Activated CD4-positive, alpha-beta memory T cell treated with anti-CD3 and anti-CD28 coated beads for 36 hours (primary cell): ENCODE measurements around the gene GSG1L. TPM values are rescaled to one million over a fixed set of nuclear protein-coding genes. Genes with fewer than 3 reads are reported as not detected.
A peak's percentile ranks its signal among the peaks of the same experiment; 100 is the strongest.

Experiments
- CTCF ChIA-PET: fragments of 350-600 bp; sonication (Branson Sonifier 250); formaldehyde crosslinking; loops from one replicate; lab custom pipeline; 2021; ENCODE audit warnings: antibody characterized with exemption, inconsistent platforms; lab: Charles Lee
- POLR2A ChIA-PET: fragments of 350-600 bp; sonication (Branson Sonifier 250); formaldehyde crosslinking; loops from one replicate; lab custom pipeline; 2021; ENCODE audit warnings: antibody characterized with exemption; lab: Charles Lee
- DNase-seq: peaks from one replicate; pipeline ENCODE4 v3.0.0-alpha.2; 2020
- H3K27ac Mint-ChIP-seq: one replicate; pipeline ENCODE4 v1.8.0; 2021; ENCODE audit warnings: mixed read lengths
- H3K27me3 Mint-ChIP-seq: one replicate; pipeline ENCODE4 v1.8.0; 2021; ENCODE audit warnings: mixed read lengths
- H3K36me3 Mint-ChIP-seq: one replicate; pipeline ENCODE4 v1.8.0; 2021; ENCODE audit warnings: mixed read lengths
- H3K4me1 Mint-ChIP-seq: one replicate; pipeline ENCODE4 v1.8.0; 2021; ENCODE audit warnings: low read depth, mixed read lengths
- H3K4me3 Mint-ChIP-seq: one replicate; pipeline ENCODE4 v1.8.0; 2021; ENCODE audit warnings: mild to moderate bottlenecking, mixed read lengths
- H3K9me3 Mint-ChIP-seq: one replicate; pipeline ENCODE4 v1.8.0; 2021; ENCODE audit warnings: mixed read lengths
- intact Hi-C: fragments of 100-400 bp; cut with micrococcal nuclease; formaldehyde crosslinking; loops from one replicate; pipeline ENCODE4 v1.15.1; 2023
- total RNA-seq, 2 experiments: library from RNA; stranded (reverse); gene quantifications; one replicate each; pipeline ENCODE4 v1.2.3, GENCODE V29; 2021

The GSG1L gene
- under 1 TPM; 0.26 to 0.44 TPM for total RNA-seq

- ChIA-PET POLR2A (no interaction called here), CTCF (interaction anchor here (1.0 kb wide), 1 partner anchor 91 kb away, joined by 4 read pairs; no protein-coding TSS in a partner anchor)
- Mint-ChIP-seq H3K27ac (no peak within 1 kb of the TSS), H3K27me3 (peaks cover 37% of the 10 kb centered on the region), H3K4me1 (peaks cover 4% of the 10 kb centered on the region), H3K36me3 (no peaks in the 10 kb centered on the region), H3K9me3 (no peaks in the 10 kb centered on the region), H3K4me3 (no peak within 1 kb of the TSS)
- intact Hi-C loops, result no loop called here
- DNase-seq, result no peak
Observed at GRCh38 chr16:28063591-28064061, at the start of gene GSG1L. Gene GSG1L, minus strand, starts transcription at chr16:28063714. Its CDS starts 290 bp downstream, at chr16:28063424.

DNA sequence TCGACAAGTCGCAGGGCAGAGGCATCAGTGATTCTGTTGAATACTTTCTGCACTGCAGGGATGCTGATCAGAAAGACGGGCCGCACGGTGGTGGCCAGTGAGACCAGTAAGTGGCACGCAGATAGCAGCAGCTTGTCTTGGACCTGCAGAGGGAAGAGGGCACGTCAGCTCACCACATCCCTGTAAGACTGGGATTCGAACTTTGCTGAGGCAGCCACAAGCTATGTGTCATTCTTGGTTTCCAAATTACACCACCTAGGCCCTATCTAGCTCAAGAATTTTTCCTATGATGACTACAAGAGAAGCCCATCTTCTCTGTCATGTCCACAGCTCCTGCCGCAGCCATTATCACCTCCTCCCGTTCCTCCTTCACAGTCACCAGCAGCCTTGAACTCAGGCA, 49.4 kb upstream of the GSG1L start:
- POLR2A ChIA-PET, result interaction anchor here (1.0 to 1.1 kb wide), 3 partner anchors 12 to 105 kb away, joined by 3 read pairs; no protein-coding TSS in a partner anchor
- H3K9me3 Mint-ChIP-seq, result no peaks in the 10 kb centered on the region
- DNase-seq, result peak; percentile 67
- no peaks in the 10 kb centered on the region for H3K27me3 Mint-ChIP-seq
- intact Hi-C loops, result no loop called here
- H3K36me3 Mint-ChIP-seq, result peaks cover 53% of the 10 kb centered on the region
- CTCF ChIA-PET, result interaction anchor here (1.0 to 1.5 kb wide), 3 partner anchors 24 to 105 kb away, joined by 3 to 11 read pairs (median 5); no protein-coding TSS in a partner anchor
- no peak overlapping the region for H3K4me3 Mint-ChIP-seq
- H3K4me1 Mint-ChIP-seq, result peaks cover 18% of the 10 kb centered on the region
- H3K27ac Mint-ChIP-seq, result peak overlapping the region; percentile 59

- peaks cover 16% of the 10 kb centered on the region for H3K4me1 Mint-ChIP-seq
- ChIA-PET POLR2A (no interaction called here), CTCF (no interaction called here)
- no peaks in the 10 kb centered on the region for H3K27me3 Mint-ChIP-seq
- intact Hi-C loops, result no loop called here
- no peak for DNase-seq
- no peak overlapping the region for H3K27ac Mint-ChIP-seq
- no peak overlapping the region for H3K4me3 Mint-ChIP-seq
- H3K36me3 Mint-ChIP-seq, result peaks cover 55% of the 10 kb centered on the region
- H3K9me3 Mint-ChIP-seq, result no peaks in the 10 kb centered on the region
Observed at GRCh38 chr16:28110977-28111376, 47.5 kb upstream of the GSG1L start.

GRCh38 chr16:28110479-28110878, 47.0 kb upstream of the GSG1L start:
- ChIA-PET POLR2A (no interaction called here), CTCF (no interaction called here)
- Mint-ChIP-seq H3K4me3 (no peak overlapping the region), H3K27me3 (no peaks in the 10 kb centered on the region), H3K27ac (peak overlapping the region; percentile 19), H3K9me3 (no peaks in the 10 kb centered on the region), H3K4me1 (peaks cover 16% of the 10 kb centered on the region), H3K36me3 (peaks cover 55% of the 10 kb centered on the region)
- intact Hi-C loops, result no loop called here
- no peak for DNase-seq

DNA sequence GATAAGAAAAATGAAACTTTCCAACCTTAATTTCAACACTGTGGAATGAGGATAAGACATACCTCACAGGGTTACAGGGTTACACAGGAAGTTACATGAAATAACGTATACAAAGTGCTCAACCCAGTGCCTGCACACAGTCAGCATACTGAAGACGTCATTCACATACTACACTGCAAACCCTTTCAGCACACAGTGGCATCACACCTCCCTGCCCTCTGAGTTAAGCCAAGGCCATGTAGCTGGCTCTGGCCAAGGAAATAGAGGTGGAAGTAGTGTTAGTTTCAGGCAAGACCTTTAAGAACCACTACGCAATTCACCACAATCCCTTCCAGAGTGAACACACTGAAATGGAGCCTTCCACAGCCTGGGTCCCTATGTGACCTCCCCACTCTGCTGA, 46.6 kb upstream of the GSG1L start:
- POLR2A ChIA-PET, result no interaction called here
- peak overlapping the region; percentile 19 for H3K27ac Mint-ChIP-seq
- H3K27me3 Mint-ChIP-seq, result no peaks in the 10 kb centered on the region
- DNase-seq, result no peak
- no peak overlapping the region for H3K4me3 Mint-ChIP-seq
- peaks cover 55% of the 10 kb centered on the region for H3K36me3 Mint-ChIP-seq
- intact Hi-C loops, result no loop called here
- H3K4me1 Mint-ChIP-seq, result peaks cover 16% of the 10 kb centered on the region
- H3K9me3 Mint-ChIP-seq, result no peaks in the 10 kb centered on the region
- CTCF ChIA-PET, result interaction anchor here (0.7 kb wide), 1 partner anchor 106 kb away, joined by 3 read pairs; no protein-coding TSS in a partner anchor

DNA sequence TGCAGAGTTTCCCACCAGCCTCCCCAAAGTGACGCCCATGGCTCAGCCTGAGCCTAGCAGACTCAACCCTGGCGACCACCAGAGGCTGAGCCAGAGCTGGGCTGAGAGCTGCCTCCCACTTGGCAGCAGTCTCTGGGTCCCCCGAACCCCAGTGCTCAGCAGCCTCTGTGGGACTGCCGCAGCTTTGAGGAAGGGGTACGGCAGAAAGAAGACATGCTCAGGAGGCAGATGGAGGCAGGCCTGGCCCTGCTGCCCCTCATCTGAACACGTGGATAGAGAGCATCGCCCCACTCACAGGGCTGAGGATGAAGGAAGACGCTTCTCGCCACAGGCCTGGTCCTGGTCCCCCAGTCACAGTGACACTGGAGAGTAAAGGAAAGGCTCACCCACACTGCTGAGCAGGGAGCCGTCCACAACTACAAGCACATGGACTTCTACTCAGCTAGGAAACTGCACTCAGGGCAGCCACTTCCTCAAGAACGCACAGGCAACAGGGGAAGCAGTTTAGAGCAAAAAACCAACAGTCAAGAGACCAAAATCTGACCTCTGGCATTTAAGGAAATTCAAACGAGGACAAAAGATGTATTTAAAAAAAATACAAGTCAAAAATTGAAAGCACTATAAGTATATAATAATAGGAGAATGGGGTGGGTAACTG, 45.2 kb upstream of the GSG1L start:
- ChIA-PET POLR2A (no interaction called here), CTCF (interaction anchor here (1.3 kb wide), 1 partner anchor 109 kb away, joined by 3 read pairs; no protein-coding TSS in a partner anchor)
- no peak for DNase-seq
- peaks cover 16% of the 10 kb centered on the region for H3K4me1 Mint-ChIP-seq
- no peak overlapping the region for H3K27ac Mint-ChIP-seq
- intact Hi-C loops, result no loop called here
- no peaks in the 10 kb centered on the region for H3K9me3 Mint-ChIP-seq
- peaks cover 62% of the 10 kb centered on the region for H3K36me3 Mint-ChIP-seq
- H3K27me3 Mint-ChIP-seq, result no peaks in the 10 kb centered on the region
- no peak overlapping the region for H3K4me3 Mint-ChIP-seq

- Mint-ChIP-seq H3K36me3 (peaks cover 63% of the 10 kb centered on the region), H3K4me3 (no peak overlapping the region), H3K27me3 (no peaks in the 10 kb centered on the region), H3K27ac (no peak overlapping the region), H3K9me3 (no peaks in the 10 kb centered on the region), H3K4me1 (peaks cover 4% of the 10 kb centered on the region)
- ChIA-PET CTCF (no interaction called here), POLR2A (no interaction called here)
- no peak for DNase-seq
- intact Hi-C loops, result no loop called here
Observed at GRCh38 chr16:28107232-28107631, 43.7 kb upstream of the GSG1L start.

DNA sequence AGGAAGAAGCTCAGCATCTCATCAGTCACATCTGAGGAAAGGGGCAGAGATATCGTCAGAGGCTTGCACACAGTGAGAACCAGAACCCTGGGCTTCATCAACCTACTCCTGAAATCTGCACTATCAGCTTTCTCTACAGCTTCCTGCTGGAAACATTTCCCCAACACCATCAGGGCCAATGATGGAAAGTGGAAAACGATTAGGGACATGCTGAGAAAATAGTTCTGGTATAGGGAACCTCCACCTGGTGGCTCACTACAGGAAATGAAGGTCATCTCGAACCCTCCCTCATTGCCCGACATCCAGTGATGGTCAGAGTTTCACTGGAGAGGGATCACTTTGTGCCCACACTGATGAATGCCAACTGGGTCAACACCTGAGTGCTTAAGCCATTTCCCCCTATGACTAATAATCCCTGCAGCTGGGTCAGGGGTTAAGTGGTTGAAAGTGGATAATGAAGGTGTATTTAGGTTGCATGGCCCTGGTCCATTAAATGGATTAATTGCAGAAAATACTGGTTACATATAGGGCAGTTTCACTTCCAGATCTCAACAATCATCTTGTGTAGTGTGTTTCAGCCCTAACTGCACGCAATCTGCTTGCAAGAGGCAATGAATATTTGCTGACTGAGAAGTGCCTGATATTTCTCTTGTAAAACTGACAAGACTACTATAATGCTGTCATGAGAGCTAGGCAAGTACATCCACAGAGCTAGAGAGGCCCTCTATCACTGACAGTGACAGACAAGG, 43.1 kb upstream of the GSG1L start:
- Mint-ChIP-seq H3K4me1 (peaks cover 4% of the 10 kb centered on the region), H3K36me3 (peaks cover 62% of the 10 kb centered on the region), H3K27me3 (no peaks in the 10 kb centered on the region), H3K9me3 (no peaks in the 10 kb centered on the region), H3K27ac (no peak overlapping the region), H3K4me3 (no peak overlapping the region)
- intact Hi-C loops, result no loop called here
- DNase-seq, result no peak
- ChIA-PET CTCF (no interaction called here), POLR2A (no interaction called here)

DNA sequence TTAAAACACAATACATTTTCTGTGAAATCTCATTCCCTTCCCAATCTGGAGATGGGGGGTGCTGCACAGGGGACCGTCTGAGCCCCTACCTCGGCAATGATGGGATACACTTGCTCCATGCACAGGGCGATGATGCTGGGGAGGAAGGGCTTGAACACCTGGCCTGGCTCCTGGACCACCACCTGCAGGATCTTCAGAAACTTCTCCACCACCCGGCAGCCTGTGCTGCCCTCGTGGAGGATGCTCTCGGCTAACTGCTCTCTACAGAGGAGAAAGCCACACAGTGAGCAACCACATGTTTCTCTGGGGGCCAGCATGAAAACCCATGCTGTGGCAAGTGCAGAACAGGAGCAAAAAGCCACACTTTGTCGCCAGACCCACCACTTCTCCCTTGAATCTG, 42.4 kb upstream of the GSG1L start:
- DNase-seq, result no peak
- POLR2A ChIA-PET, result no interaction called here
- H3K27me3 Mint-ChIP-seq, result no peaks in the 10 kb centered on the region
- H3K4me1 Mint-ChIP-seq, result peaks cover 4% of the 10 kb centered on the region
- CTCF ChIA-PET, result no interaction called here
- H3K9me3 Mint-ChIP-seq, result no peaks in the 10 kb centered on the region
- peaks cover 59% of the 10 kb centered on the region for H3K36me3 Mint-ChIP-seq
- no peak overlapping the region for H3K4me3 Mint-ChIP-seq
- intact Hi-C loops, result no loop called here
- no peak overlapping the region for H3K27ac Mint-ChIP-seq

GRCh38 chr16:28105297-28105696, 41.8 kb upstream of the GSG1L start:
- ChIA-PET POLR2A (no interaction called here), CTCF (no interaction called here)
- H3K9me3 Mint-ChIP-seq, result no peaks in the 10 kb centered on the region
- peaks cover 1% of the 10 kb centered on the region for H3K4me1 Mint-ChIP-seq
- H3K27ac Mint-ChIP-seq, result no peak overlapping the region
- H3K27me3 Mint-ChIP-seq, result no peaks in the 10 kb centered on the region
- intact Hi-C loops, result no loop called here
- H3K4me3 Mint-ChIP-seq, result no peak overlapping the region
- DNase-seq, result no peak
- H3K36me3 Mint-ChIP-seq, result peaks cover 60% of the 10 kb centered on the region

DNA sequence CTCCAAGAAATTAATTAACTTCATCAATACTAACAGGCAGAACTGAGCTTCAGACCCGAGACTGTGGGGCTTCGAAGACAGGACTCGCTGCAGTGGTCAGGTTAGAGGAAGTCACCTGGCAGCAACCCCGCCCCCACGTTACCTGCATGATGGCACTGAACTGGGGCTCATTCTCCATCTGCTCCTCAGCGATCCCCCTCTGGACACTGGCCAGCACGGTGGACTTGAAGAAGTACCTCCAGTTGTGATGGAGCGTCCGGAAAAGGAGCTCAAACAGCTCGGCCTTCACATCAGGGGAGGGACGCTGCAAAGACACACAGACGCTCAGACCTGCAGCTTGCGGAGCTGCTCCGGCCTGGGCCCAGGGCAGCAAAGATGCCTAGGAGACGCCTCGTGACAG, 40.9 kb upstream of the GSG1L start:
- ChIA-PET POLR2A (no interaction called here), CTCF (interaction anchor here (0.5 to 1.4 kb wide), 2 partner anchors 34 to 67 kb away, joined by 3 to 4 read pairs; no protein-coding TSS in a partner anchor)
- intact Hi-C loops, result no loop called here
- Mint-ChIP-seq H3K4me1 (no peaks in the 10 kb centered on the region), H3K27ac (no peak overlapping the region), H3K36me3 (peaks cover 61% of the 10 kb centered on the region), H3K9me3 (no peaks in the 10 kb centered on the region), H3K27me3 (no peaks in the 10 kb centered on the region), H3K4me3 (no peak overlapping the region)
- no peak for DNase-seq

DNA sequence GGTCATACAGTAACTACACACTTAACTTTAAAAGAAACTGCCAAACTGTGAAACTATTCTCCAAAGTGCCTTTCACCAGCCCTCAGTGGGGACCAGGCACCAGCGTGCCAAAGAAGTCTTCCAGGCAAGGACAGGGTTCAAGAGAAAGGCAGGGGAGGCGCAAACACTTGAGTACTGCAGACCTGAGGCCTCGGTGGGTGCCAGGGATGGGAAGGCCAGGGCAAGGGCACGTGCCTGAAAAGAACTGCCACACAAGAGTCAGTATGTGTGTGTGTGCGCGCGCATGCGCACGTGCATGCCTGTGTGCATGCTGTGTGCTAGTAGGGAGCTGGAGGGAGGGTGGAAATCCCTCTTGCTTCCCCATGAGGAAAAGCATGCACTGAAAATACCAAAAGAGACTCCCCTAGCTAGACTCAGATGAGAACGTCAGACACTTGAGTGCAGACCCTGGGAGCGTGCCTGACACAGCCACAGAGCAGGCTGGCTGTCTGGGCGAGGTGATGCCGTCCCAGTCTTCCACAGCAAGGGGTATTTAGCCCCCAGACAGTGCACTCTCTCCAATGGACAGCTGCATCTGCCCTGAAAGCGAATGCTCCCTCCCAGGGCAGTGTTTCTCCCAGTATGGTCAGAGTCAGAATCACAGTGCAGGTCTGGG, 40.1 kb upstream of the GSG1L start:
- DNase-seq, result no peak
- Mint-ChIP-seq H3K4me1 (no peaks in the 10 kb centered on the region), H3K27ac (no peak overlapping the region), H3K27me3 (no peaks in the 10 kb centered on the region), H3K36me3 (peaks cover 63% of the 10 kb centered on the region), H3K9me3 (no peaks in the 10 kb centered on the region), H3K4me3 (no peak overlapping the region)
- ChIA-PET POLR2A (no interaction called here), CTCF (interaction anchor here (1.4 kb wide), 1 partner anchor 33 kb away, joined by 4 read pairs; no protein-coding TSS in a partner anchor)
- intact Hi-C loops, result no loop called here
